PFSK-1 (cell line): ENCODE data around the gene DISP2.

Source experiments
- FOXP2 ChIP-seq: optimal IDR thresholded peaks from 2 replicates; pipeline ENCODE3; 2011; ENCODE audit warnings: borderline replicate concordance, control low read depth, inconsistent platforms; ENCODE audit not compliant: insufficient read depth; ENCODE audit errors: extremely low read length, extremely low read depth
- POLR2AphosphoS5 ChIP-seq: IDR thresholded peaks from 2 replicates; pipeline ENCODE4 v1.6.1; 2012; ENCODE audit warnings: low read depth, mild to moderate bottlenecking, control low read depth, low read length, moderate library complexity
- REST ChIP-seq, 2 experiments: IDR thresholded peaks; 2 replicates each; pipeline versions ENCODE4 v1.6.1 to v1.8.0; 2011 to 2012; ENCODE audit warnings: low read depth in 2 of 2, low read length in 2 of 2, control low read depth in 1 of 2, inconsistent platforms in 1 of 2, mild to moderate bottlenecking in 1 of 2, moderate library complexity in 1 of 2; ENCODE audit not compliant: insufficient read depth in 1 of 2
- TAF1 ChIP-seq: IDR thresholded peaks from 2 replicates; pipeline ENCODE4 v1.6.1; 2012; ENCODE audit warnings: low read length, control low read depth, borderline replicate concordance; ENCODE audit not compliant: insufficient read depth

GRCh38 chr15:40424483-40425115 lies 66.6 kb downstream of the DISP2 start:
- TF ChIP-seq TAF1 (no peak), FOXP2 (no peak), POLR2AphosphoS5 (no peak), REST (IDR thresholded peaks at IDR 0.05; ENCODE audit: insufficient read depth in 1 of 2, low read depth in 2 of 2, low read length in 2 of 2) (no peak)
